HEK293 (cell line): ENCODE results near the gene CACNA2D3.

Experiments
- CTCF ChIA-PET: fragments of 350-600 bp; formaldehyde crosslinking; extraction: SDS; loops from one replicate; lab custom pipeline; 2021; ENCODE audit warnings: antibody characterized with exemption; lab: Yijun Ruan, JAX
- POLR2A ChIA-PET: fragments of 300-600 bp; formaldehyde crosslinking; extraction: SDS; loops from one replicate; lab custom pipeline; 2020; ENCODE audit warnings: antibody characterized with exemption, inconsistent platforms; lab: Yijun Ruan, JAX
- H3K27ac ChIP-seq: fragments of 200-500 bp; sonication (Bioruptor generic); 2 replicates; pipeline ENCODE4 v1.5.1; 2014; ENCODE audit warnings: low read depth, low read length, control low read depth, inconsistent platforms; ENCODE audit errors: extremely low read depth
- H3K36me3 ChIP-seq, 2 experiments: fragments of 200-500 bp in 1 of 2; sonication (Bioruptor generic) in 1 of 2; 1 replicate in 1 of 2; 2 replicates in 1 of 2; pipeline ENCODE4 v1.5.1; 2014 to 2017; ENCODE audit warnings: inconsistent platforms in 2 of 2, low read length in 2 of 2; ENCODE audit not compliant: control insufficient read depth in 2 of 2, insufficient read depth in 1 of 2
- H3K4me1 ChIP-seq: fragments of 200-500 bp; sonication (Bioruptor generic); 2 replicates; pipeline ENCODE4 v1.5.1; 2014; ENCODE audit warnings: mild to moderate bottlenecking, low read length, inconsistent platforms; ENCODE audit not compliant: control insufficient read depth, insufficient read depth
- H3K4me3 ChIP-seq: 2 replicates; pipeline ENCODE4 v1.5.1; 2011; ENCODE audit warnings: low read depth, mild to moderate bottlenecking, control low read depth, low read length, moderate library complexity
- H3K9me3 ChIP-seq: fragments of 200-500 bp; sonication (Bioruptor generic); 2 replicates; pipeline ENCODE4 v1.5.1; 2014; ENCODE audit warnings: low read depth, low read length, inconsistent platforms; ENCODE audit not compliant: control insufficient read depth, insufficient read depth
- BCL11B ChIP-seq: fragments of 450-650 bp; formaldehyde crosslinking; IDR thresholded peaks from 2 replicates; pipeline ENCODE4 v1.5.1; 2016; ENCODE audit warnings: low read depth, missing biosample characterization, missing genetic modification characterization
- GFI1B ChIP-seq: fragments of 450-650 bp; formaldehyde crosslinking; IDR thresholded peaks from 2 replicates; pipeline ENCODE4 v1.5.1; 2016; ENCODE audit warnings: missing biosample characterization, missing genetic modification characterization
- KLF7 ChIP-seq: fragments of 450-650 bp; formaldehyde crosslinking; IDR thresholded peaks from 2 replicates; pipeline ENCODE4 v1.5.1; 2016; ENCODE audit warnings: missing biosample characterization, missing genetic modification characterization, borderline replicate concordance
- PRDM1 ChIP-seq: fragments of 450-650 bp; formaldehyde crosslinking; IDR thresholded peaks from 2 replicates; pipeline ENCODE4; 2016; ENCODE audit warnings: missing biosample characterization, missing genetic modification characterization
- PRDM6 ChIP-seq: fragments of 450-650 bp; formaldehyde crosslinking; IDR thresholded peaks from 2 replicates; pipeline ENCODE4 v1.5.1; 2017; ENCODE audit warnings: missing biosample characterization, missing genetic modification characterization
- RBAK ChIP-seq: fragments of 450-650 bp; formaldehyde crosslinking; IDR thresholded peaks from 2 replicates; pipeline ENCODE4 v1.5.1; 2016; ENCODE audit warnings: missing biosample characterization, missing genetic modification characterization
- SETDB1 ChIP-seq: IDR thresholded peaks from one replicate; pipeline ENCODE4 v1.6.1; 2017; ENCODE audit warnings: mild to moderate bottlenecking, low read length, moderate library complexity, mixed read lengths; ENCODE audit not compliant: insufficient read length
- SP2 ChIP-seq: fragments of 450-650 bp; formaldehyde crosslinking; IDR thresholded peaks from 2 replicates; pipeline ENCODE4 v1.5.1; 2016; ENCODE audit warnings: missing biosample characterization, missing genetic modification characterization
- ZBTB48 ChIP-seq: fragments of 450-650 bp; formaldehyde crosslinking; IDR thresholded peaks from 2 replicates; pipeline ENCODE4 v1.5.1; 2016; ENCODE audit warnings: missing biosample characterization, missing genetic modification characterization
- ZBTB6 ChIP-seq: fragments of 450-650 bp; formaldehyde crosslinking; IDR thresholded peaks from 2 replicates; pipeline ENCODE4 v1.5.1; 2017; ENCODE audit warnings: missing biosample characterization, missing genetic modification characterization
- ZFP3 ChIP-seq: fragments of 450-650 bp; formaldehyde crosslinking; IDR thresholded peaks from 2 replicates; pipeline ENCODE4 v1.5.1; 2016; ENCODE audit warnings: low read depth, missing biosample characterization, missing genetic modification characterization
- ZFP69B ChIP-seq: fragments of 450-650 bp; formaldehyde crosslinking; IDR thresholded peaks from 2 replicates; pipeline ENCODE4 v1.5.1; 2016; ENCODE audit warnings: missing biosample characterization, missing genetic modification characterization
- ZNF114 ChIP-seq: fragments of 450-650 bp; formaldehyde crosslinking; IDR thresholded peaks from 2 replicates; pipeline ENCODE4 v1.5.0; 2017; ENCODE audit warnings: missing biosample characterization, missing genetic modification characterization
- ZNF140 ChIP-seq: fragments of 450-650 bp; formaldehyde crosslinking; IDR thresholded peaks from 2 replicates; pipeline ENCODE4 v1.5.1; 2016; ENCODE audit warnings: missing biosample characterization, missing genetic modification characterization
- ZNF157 ChIP-seq: fragments of 450-650 bp; formaldehyde crosslinking; IDR thresholded peaks from 2 replicates; pipeline ENCODE4 v1.5.1; 2016; ENCODE audit warnings: missing biosample characterization, missing genetic modification characterization
- ZNF169 ChIP-seq: fragments of 450-650 bp; formaldehyde crosslinking; IDR thresholded peaks from 2 replicates; pipeline ENCODE4 v1.5.1; 2016; ENCODE audit warnings: missing biosample characterization, missing genetic modification characterization
- ZNF19 ChIP-seq: fragments of 450-650 bp; formaldehyde crosslinking; IDR thresholded peaks from 2 replicates; pipeline ENCODE4; 2016; ENCODE audit warnings: missing biosample characterization, missing genetic modification characterization, low read depth
- ZNF274 ChIP-seq, 2 experiments: fragments of 200-500 bp in 1 of 2; fragments of 450-650 bp in 1 of 2; sonication (Bioruptor generic) in 1 of 2; formaldehyde crosslinking in 1 of 2; IDR thresholded peaks; 2 replicates each; pipeline versions ENCODE4 v1.5.1 to v1.6.1; 2014 to 2016; ENCODE audit warnings: borderline replicate concordance in 1 of 2, inconsistent platforms in 1 of 2, low read length in 1 of 2, missing biosample characterization in 1 of 2, missing genetic modification characterization in 1 of 2
- ZNF350 ChIP-seq: fragments of 450-650 bp; formaldehyde crosslinking; IDR thresholded peaks from 2 replicates; pipeline ENCODE4 v1.5.0; 2017; ENCODE audit warnings: missing biosample characterization, mild to moderate bottlenecking, missing genetic modification characterization
- ZNF394 ChIP-seq: fragments of 450-650 bp; formaldehyde crosslinking; IDR thresholded peaks from 2 replicates; pipeline ENCODE4 v1.5.1; 2016; ENCODE audit warnings: missing biosample characterization, missing genetic modification characterization, mild to moderate bottlenecking, moderate library complexity, borderline replicate concordance
- ZNF426 ChIP-seq: fragments of 450-650 bp; formaldehyde crosslinking; IDR thresholded peaks from 2 replicates; pipeline ENCODE4 v1.5.1; 2017; ENCODE audit warnings: missing biosample characterization, missing genetic modification characterization, mild to moderate bottlenecking, inconsistent platforms, moderate library complexity
- ZNF513 ChIP-seq: fragments of 450-650 bp; IDR thresholded peaks from 2 replicates; pipeline ENCODE4 v1.5.1; 2018; ENCODE audit warnings: missing biosample characterization, missing genetic modification characterization
- ZNF514 ChIP-seq: fragments of 450-650 bp; formaldehyde crosslinking; IDR thresholded peaks from 2 replicates; pipeline ENCODE4 v1.5.1; 2016; ENCODE audit warnings: missing biosample characterization, missing genetic modification characterization
- ZNF544 ChIP-seq: fragments of 450-650 bp; formaldehyde crosslinking; IDR thresholded peaks from 2 replicates; pipeline ENCODE4 v1.5.0; 2017; ENCODE audit warnings: missing biosample characterization, missing genetic modification characterization
- ZNF548 ChIP-seq: fragments of 450-650 bp; formaldehyde crosslinking; IDR thresholded peaks from 2 replicates; pipeline ENCODE4 v1.5.1; 2016; ENCODE audit warnings: missing biosample characterization, missing genetic modification characterization
- ZNF549 ChIP-seq: fragments of 450-650 bp; IDR thresholded peaks from 2 replicates; pipeline ENCODE4 v1.5.1; 2018; ENCODE audit warnings: missing biosample characterization, missing genetic modification characterization, mild to moderate bottlenecking, inconsistent platforms, moderate library complexity
- ZNF571 ChIP-seq: fragments of 450-650 bp; formaldehyde crosslinking; IDR thresholded peaks from 2 replicates; pipeline ENCODE4 v1.5.0; 2017; ENCODE audit warnings: missing biosample characterization, missing genetic modification characterization
- ZNF580 ChIP-seq: fragments of 450-650 bp; formaldehyde crosslinking; IDR thresholded peaks from 2 replicates; pipeline ENCODE4 v1.5.1; 2016; ENCODE audit warnings: missing biosample characterization, missing genetic modification characterization
- ZNF776 ChIP-seq: fragments of 450-650 bp; formaldehyde crosslinking; IDR thresholded peaks from 2 replicates; pipeline ENCODE4 v1.5.0; 2017; ENCODE audit warnings: missing biosample characterization, missing genetic modification characterization, borderline replicate concordance
- ZNF843 ChIP-seq: fragments of 450-650 bp; formaldehyde crosslinking; IDR thresholded peaks from 2 replicates; pipeline ENCODE4 v1.5.1; 2016; ENCODE audit warnings: missing biosample characterization, missing genetic modification characterization

CACNA2D3 gene

GRCh38 chr3:54358316-54358715, 236.0 kb downstream of the CACNA2D3 start:
- no peaks in the 10 kb centered on the region for H3K9me3 ChIP-seq
- TF ChIP-seq PRDM1 (tag by site-specific recombination) (no peak), ZNF843 (tag by site-specific recombination) (no peak), ZNF274 (IDR thresholded peaks at IDR 0.05; ENCODE audit: low read length) (no peak), ZNF274 (tag by site-specific recombination; IDR thresholded peaks at IDR 0.05; ENCODE audit: borderline replicate concordance) (no peak), ZNF140 (tag by site-specific recombination) (no peak), ZNF169 (no peak), GFI1B (tag by site-specific recombination) (no peak), ZBTB6 (no peak), ZNF426 (tag by site-specific recombination) (no peak), ZFP69B (no peak), PRDM6 (tag by site-specific recombination) (no peak), ZNF114 (no peak)
- no peak overlapping the region for H3K27ac ChIP-seq
- ChIA-PET POLR2A (no interaction called here), CTCF (no interaction called here)
- H3K4me1 ChIP-seq = peaks cover 12% of the 10 kb centered on the region
- no peaks in the 10 kb centered on the region for H3K36me3 ChIP-seq
- no peak overlapping the region for H3K4me3 ChIP-seq

GRCh38 chr3:54358969-54359694, 236.8 kb downstream of the CACNA2D3 start:
- POLR2A ChIA-PET = no interaction called here

GRCh38 chr3:54360320-54360719, 238.0 kb downstream of the CACNA2D3 start:
- H3K27ac ChIP-seq = no peak overlapping the region
- CTCF ChIA-PET = interaction anchor here (0.6 kb wide), 1 partner anchor 512 kb away, joined by 3 read pairs; no protein-coding TSS in a partner anchor

More at GRCh38 chr3:54358969-54359694, 236.8 kb downstream of the CACNA2D3 start:
- no peaks in the 10 kb centered on the region for H3K36me3 ChIP-seq
- TF ChIP-seq ZNF571 (tag by site-specific recombination) (no peak), ZNF544 (tag by site-specific recombination) (no peak), ZNF513 (tag by site-specific recombination) (no peak), ZNF514 (tag by site-specific recombination) (no peak), ZNF776 (tag by site-specific recombination) (no peak), SETDB1 (no peak), BCL11B (no peak)
- peaks cover 8% of the 10 kb centered on the region for H3K4me1 ChIP-seq
- CTCF ChIA-PET = no interaction called here
- H3K27ac ChIP-seq = no peak overlapping the region
- no peaks in the 10 kb centered on the region for H3K9me3 ChIP-seq
- no peak overlapping the region for H3K4me3 ChIP-seq

More at GRCh38 chr3:54360320-54360719, 238.0 kb downstream of the CACNA2D3 start:
- TF ChIP-seq ZNF394 (no peak), KLF7 (tag by site-specific recombination) (no peak), ZFP3 (no peak), ZNF580 (tag by site-specific recombination) (no peak), ZNF350 (tag by site-specific recombination) (no peak), SP2 (no peak), ZNF548 (no peak), ZBTB48 (tag by site-specific recombination) (no peak), ZNF157 (no peak), ZNF19 (tag by site-specific recombination) (no peak), ZNF549 (tag by site-specific recombination) (no peak), RBAK (tag by site-specific recombination) (no peak)
- H3K9me3 ChIP-seq = no peaks in the 10 kb centered on the region
- H3K4me1 ChIP-seq = no peaks in the 10 kb centered on the region
- H3K36me3 ChIP-seq = no peaks in the 10 kb centered on the region
- H3K4me3 ChIP-seq = no peak overlapping the region
- POLR2A ChIA-PET = no interaction called here
